HG03108 (cell line): ENCODE measurements around the gene ACOXL.
"Not testable (repeated sequence)": the region's sequence is repeated elsewhere in the genome, so short reads cannot be mapped to it uniquely, and the experiment has no call there.

ENCODE experiments used
- ATAC-seq: cut with Tn5 transposase; IDR thresholded peaks from one replicate; pipeline ENCODE4 v1.9.1; 2021; ENCODE audit warnings: moderate library complexity; ENCODE audit not compliant: unreplicated experiment

Gene ACOXL

GRCh38 chr2:110958346-110959119, 226.2 kb downstream of the ACOXL start:
- ATAC-seq, result no peak

GRCh38 chr2:110959198-110959597, 226.8 kb downstream of the ACOXL start:
- no peak for ATAC-seq

- no peak for ATAC-seq
Measured at GRCh38 chr2:110960281-110960680, 227.9 kb downstream of the ACOXL start.

- no peak for ATAC-seq
Measured at GRCh38 chr2:110960954-110961353, 228.6 kb downstream of the ACOXL start.

- not testable (repeated sequence) for ATAC-seq
Measured at GRCh38 chr2:110961643-110962042, 229.3 kb downstream of the ACOXL start.

GRCh38 chr2:110969696-110970095, 237.3 kb downstream of the ACOXL start:
- no peak for ATAC-seq

- no peak for ATAC-seq
Measured at GRCh38 chr2:110970201-110970600, 237.8 kb downstream of the ACOXL start.

- no peak for ATAC-seq
Measured at GRCh38 chr2:110971811-110972210, 239.4 kb downstream of the ACOXL start.

- ATAC-seq, result no peak
Measured at GRCh38 chr2:110973262-110973661, 240.9 kb downstream of the ACOXL start.

- no peak for ATAC-seq
Measured at GRCh38 chr2:110977403-110977802, 245.0 kb downstream of the ACOXL start.

- no peak for ATAC-seq
Measured at GRCh38 chr2:110978148-110978547, 245.8 kb downstream of the ACOXL start.

- ATAC-seq, result no peak
Measured at GRCh38 chr2:110978756-110979470, 246.5 kb downstream of the ACOXL start.

- ATAC-seq, result no peak
Measured at GRCh38 chr2:110979471-110980338, 247.3 kb downstream of the ACOXL start.

GRCh38 chr2:110980339-110981062, 248.1 kb downstream of the ACOXL start:
- no peak for ATAC-seq

GRCh38 chr2:110983133-110983532, 250.8 kb downstream of the ACOXL start:
- ATAC-seq, result no peak

- no peak for ATAC-seq
Measured at GRCh38 chr2:110984694-110985490, 252.5 kb downstream of the ACOXL start.

GRCh38 chr2:110990440-110990839, 258.1 kb downstream of the ACOXL start:
- no peak for ATAC-seq

- no peak for ATAC-seq
Measured at GRCh38 chr2:110991911-110992310, 259.5 kb downstream of the ACOXL start.

GRCh38 chr2:110992886-110993285, 260.5 kb downstream of the ACOXL start:
- ATAC-seq, result no peak
